ENCODE results near the gene DEFB114.

DEFB114 gene

DNA sequence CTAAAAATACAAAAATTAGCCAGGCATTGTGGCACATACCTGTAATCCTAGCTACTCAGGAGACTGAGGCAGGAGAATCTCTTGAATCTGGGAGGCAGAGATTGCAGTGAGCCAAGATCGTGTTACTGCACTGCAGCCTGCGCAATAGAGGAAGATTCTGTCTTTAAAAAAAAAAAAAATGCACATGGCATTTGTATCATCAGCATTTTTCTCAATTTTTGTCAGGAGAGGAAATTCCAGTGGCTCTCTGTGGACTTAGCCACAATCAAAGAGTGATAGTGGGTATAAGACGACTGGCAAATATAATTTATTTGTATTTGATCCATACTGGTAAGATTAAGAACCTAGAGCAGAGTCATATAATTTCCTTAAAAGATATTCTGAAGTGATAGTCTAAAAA, 28.6 kb downstream of the DEFB114 start (continued):
- TF ChIP-seq ZNF596 (tag by site-specific recombination; IDR thresholded peaks at IDR 0.05) (no peak), ZNF302 (tag by site-specific recombination; IDR thresholded peaks at IDR 0.05; ENCODE audit: low read depth) (no peak)

DNA sequence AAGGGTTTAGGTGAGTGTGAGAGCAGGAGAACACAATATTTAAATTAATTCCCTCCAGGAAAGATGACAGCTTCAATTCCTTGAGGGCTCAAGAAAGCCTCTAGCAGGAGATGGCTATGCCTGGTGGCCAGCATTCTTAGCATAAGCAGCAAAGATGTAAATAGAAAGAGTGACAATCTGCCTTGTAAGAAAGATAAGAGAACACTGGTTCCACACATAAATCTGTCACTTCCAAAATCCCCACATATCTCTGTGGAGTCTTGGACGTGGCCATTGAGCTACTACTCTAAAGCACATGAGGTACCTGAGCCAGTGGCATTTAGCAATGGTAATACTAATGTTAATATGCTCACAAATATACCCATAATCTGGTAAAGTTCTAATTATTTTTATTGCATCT, 29.2 kb downstream of the DEFB114 start:
- H3K36me3 ChIP-seq (ENCODE audit: control insufficient read depth in 2 of 2, insufficient read depth in 1 of 2, low read length in 2 of 2) = no peaks in the 10 kb centered on the region
- no peak for TF ChIP-seq ZBTB20 (tag by site-specific recombination; IDR thresholded peaks at IDR 0.05)
- no peak for TF ChIP-seq ZNF37A (tag by site-specific recombination; IDR thresholded peaks at IDR 0.05)
- no peaks in the 10 kb centered on the region for H3K4me1 ChIP-seq (ENCODE audit: control insufficient read depth, insufficient read depth, low read length)
- POLR2A ChIA-PET = no interaction called here
- CTCF ChIA-PET = no interaction called here
- no peaks in the 10 kb centered on the region for H3K9me3 ChIP-seq (ENCODE audit: control insufficient read depth, insufficient read depth, low read depth, low read length)
- no peak overlapping the region for H3K27ac ChIP-seq (ENCODE audit: extremely low read depth, low read depth, low read length)
- H3K4me3 ChIP-seq (ENCODE audit: low read depth, low read length) = no peak overlapping the region

- Histone ChIP-seq H3K4me1 (ENCODE audit: control insufficient read depth, insufficient read depth, low read length) (no peaks in the 10 kb centered on the region), H3K36me3 (ENCODE audit: control insufficient read depth in 2 of 2, insufficient read depth in 1 of 2, low read length in 2 of 2) (no peaks in the 10 kb centered on the region), H3K9me3 (ENCODE audit: control insufficient read depth, insufficient read depth, low read depth, low read length) (no peaks in the 10 kb centered on the region), H3K4me3 (ENCODE audit: low read depth, low read length) (no peak overlapping the region), H3K27ac (ENCODE audit: extremely low read depth, low read depth, low read length) (no peak overlapping the region)
- TF ChIP-seq ZNF391 (tag by site-specific recombination; IDR thresholded peaks at IDR 0.05; ENCODE audit: borderline replicate concordance, low read depth) = no peak
- TF ChIP-seq ZNF529 (tag by site-specific recombination; IDR thresholded peaks at IDR 0.05; ENCODE audit: insufficient replicate concordance) = no peak
- TF ChIP-seq ZNF623 (tag by site-specific recombination; IDR thresholded peaks at IDR 0.05) = no peak
- no peak for TF ChIP-seq PRDM10 (tag by site-specific recombination; IDR thresholded peaks at IDR 0.05)
- no peak for TF ChIP-seq ZNF645 (tag by site-specific recombination; IDR thresholded peaks at IDR 0.05)
- TF ChIP-seq, protein P1, sequence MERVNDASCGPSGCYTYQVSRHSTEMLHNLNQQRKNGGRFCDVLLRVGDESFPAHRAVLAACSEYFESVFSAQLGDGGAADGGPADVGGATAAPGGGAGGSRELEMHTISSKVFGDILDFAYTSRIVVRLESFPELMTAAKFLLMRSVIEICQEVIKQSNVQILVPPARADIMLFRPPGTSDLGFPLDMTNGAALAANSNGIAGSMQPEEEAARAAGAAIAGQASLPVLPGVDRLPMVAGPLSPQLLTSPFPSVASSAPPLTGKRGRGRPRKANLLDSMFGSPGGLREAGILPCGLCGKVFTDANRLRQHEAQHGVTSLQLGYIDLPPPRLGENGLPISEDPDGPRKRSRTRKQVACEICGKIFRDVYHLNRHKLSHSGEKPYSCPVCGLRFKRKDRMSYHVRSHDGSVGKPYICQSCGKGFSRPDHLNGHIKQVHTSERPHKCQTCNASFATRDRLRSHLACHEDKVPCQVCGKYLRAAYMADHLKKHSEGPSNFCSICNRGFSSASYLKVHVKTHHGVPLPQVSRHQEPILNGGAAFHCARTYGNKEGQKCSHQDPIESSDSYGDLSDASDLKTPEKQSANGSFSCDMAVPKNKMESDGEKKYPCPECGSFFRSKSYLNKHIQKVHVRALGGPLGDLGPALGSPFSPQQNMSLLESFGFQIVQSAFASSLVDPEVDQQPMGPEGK (tag by site-specific recombination; IDR thresholded peaks at IDR 0.05) = no peak
- TF ChIP-seq ZFP41 (tag by site-specific recombination; IDR thresholded peaks at IDR 0.05; ENCODE audit: borderline replicate concordance) = no peak
- TF ChIP-seq BCL11A (tag by site-specific recombination; IDR thresholded peaks at IDR 0.05; ENCODE audit: low read depth) = no peak
- no peak for TF ChIP-seq REST (tag by site-specific recombination; IDR thresholded peaks at IDR 0.05)
- no peak for TF ChIP-seq ZNF132 (tag by site-specific recombination; IDR thresholded peaks at IDR 0.05; ENCODE audit: borderline replicate concordance)
- ChIA-PET CTCF (no interaction called here), POLR2A (no interaction called here)
These were observed 30.4 kb downstream of the DEFB114 start for GRCh38 chr6:49933526-49933925.
